SW480 (cell line): ENCODE results near the gene MTHFD2L.

Source experiments
- DNase-seq: peaks from one replicate; pipeline ENCODE4 v3.0.0-alpha.2; 2016; ENCODE audit warnings: low spot score

Gene MTHFD2L

DNA sequence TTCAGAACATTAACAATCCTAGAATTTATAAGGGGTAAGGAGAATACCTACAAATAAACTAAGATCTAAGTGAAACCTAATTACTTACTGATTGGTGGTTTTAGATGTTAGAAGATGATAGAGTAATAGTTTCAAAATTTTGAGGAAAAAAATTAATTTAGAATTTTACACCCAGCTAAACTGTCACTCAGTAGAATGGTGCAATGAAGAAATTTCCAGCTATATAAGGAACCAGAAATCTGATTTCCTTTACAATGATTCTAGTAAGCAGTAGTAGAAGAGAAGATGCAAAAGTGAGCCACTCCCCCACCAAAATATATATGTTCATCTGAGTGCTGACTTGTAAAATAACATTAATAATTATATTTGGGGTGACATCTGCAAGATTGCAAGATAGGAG, 95.0 kb downstream of the MTHFD2L start:
- no peak for DNase-seq

DNA sequence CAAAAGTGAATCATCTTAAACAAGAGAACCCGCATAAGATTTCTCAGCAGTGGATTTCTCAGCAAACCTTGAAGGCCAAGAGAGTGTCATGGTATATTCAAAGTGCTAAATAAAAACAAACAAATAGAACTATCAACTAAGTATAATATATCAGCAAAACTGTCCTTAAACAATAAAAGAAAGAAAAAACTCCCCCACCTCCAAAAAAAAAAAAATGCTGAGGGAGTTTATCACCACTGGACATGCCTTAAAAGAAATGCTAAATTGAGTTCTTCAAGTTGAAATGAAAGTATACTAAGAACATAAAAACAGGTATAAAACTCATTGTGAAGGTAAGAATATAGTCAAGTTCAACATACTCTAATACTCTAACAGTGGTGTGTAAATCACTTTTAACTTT, 96.5 kb downstream of the MTHFD2L start:
- DNase-seq = no peak

DNA sequence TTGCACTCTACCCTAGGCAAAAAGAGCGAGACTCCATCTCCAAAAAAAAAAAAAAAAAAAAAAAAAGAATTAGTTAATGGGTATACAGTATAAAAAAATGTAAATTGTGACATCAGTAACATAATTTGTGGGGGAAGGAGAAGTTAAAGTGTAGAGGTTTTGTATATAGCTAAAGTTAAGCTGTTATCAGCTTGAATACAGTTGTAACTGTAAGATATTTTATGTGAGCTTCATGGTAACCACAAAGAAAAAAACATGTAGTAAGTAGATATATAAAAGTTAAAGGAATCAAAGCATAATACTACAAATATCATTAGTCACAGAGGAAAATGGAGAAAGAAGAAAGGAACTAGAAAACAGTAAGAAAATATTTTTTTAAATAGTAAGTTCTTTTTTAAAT, 97.2 kb downstream of the MTHFD2L start:
- DNase-seq = no peak

DNA sequence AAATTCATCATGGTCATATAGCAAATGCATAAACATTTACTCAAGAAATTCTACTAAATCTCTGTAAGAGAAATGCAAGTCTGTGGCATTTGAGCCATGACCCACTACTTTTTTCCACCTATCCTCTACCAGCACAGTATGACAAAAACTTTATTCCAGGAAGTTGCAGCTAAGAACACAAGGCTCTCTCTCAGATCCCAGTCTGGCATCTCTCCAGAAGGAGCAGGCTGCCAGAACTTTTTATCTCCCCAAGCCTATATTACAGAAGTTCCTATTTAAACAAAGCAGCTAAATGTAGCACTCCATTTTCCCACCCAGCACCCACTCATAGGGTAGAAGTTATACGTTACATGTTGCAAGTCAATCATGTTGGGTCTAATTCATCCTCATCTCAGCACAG, 101.0 kb downstream of the MTHFD2L start:
- no peak for DNase-seq

DNA sequence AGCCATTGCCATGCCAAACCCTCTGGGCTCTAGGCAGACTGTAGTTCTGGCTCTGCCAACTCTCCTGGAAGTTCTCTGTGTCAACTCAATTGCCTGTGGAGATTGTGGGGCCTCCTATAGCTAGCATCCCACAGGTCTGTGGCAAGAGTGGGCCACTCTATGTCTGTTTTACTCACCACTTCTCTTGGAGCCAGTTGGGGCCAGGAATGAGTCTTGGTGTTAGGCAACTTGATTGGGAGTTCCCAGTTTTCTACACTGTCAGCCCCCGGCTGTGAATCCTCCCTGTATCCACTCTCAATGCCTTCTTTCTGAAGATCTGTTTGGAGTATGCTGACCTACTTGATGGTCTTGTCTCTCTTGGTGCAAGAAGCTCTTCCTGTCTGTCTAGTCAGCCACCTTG, 102.1 kb downstream of the MTHFD2L start:
- DNase-seq = no peak

DNA sequence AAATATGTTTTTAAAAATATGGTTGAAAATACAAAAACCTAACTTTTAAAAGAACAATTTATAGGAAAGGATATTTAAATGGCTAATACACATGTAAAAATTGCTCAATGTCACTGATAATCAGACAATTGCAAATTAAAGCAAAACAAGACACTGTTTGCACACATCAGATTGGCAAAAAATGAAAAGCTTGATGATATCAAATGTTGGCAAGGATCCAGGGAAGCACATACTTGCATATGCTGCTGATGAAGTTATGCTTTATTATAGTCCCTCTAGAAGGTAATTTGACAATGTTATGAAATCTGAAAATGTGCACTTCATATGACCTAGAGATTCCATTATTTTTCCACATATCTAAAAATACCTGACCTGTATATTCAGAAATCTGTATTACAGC, 104.6 kb downstream of the MTHFD2L start:
- no peak for DNase-seq

DNA sequence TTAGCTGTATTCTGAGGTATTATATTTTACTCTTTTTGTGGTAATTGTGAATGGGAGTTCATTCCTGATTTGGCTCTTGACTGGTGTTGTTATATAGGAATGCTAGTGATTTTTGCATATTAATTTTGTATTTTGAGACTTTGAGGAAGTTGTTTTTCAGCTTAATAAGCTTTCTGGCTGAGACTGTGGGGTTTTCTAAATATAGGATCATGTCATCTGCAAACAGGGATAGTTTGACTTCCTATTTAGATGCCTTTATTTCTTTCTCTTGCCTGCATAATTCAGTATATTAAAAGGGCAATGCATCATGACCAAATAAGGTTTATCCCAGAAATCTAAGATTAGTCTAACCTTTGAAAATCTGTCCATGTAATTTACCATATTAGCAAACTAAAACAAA, 105.6 kb downstream of the MTHFD2L start:
- DNase-seq = no peak

DNA sequence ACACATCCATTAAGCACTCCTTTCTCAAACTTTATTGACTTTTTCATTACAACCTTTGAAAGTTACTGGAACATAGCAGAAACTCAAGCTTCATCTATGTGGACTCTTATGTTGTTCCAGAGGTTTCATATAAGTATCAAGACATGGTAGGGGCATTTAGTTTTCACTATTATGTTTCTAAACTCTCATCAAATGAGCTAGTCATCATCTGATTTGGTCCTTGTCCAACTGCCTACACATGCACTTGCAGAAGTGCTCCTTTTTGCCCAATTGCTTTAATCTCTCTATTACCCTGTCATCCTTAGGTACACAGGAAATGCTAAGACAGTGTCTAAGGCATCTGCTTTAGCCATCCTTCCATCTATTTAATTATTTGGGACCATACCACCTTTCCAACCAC, 108.2 kb downstream of the MTHFD2L start:
- no peak for DNase-seq

DNA sequence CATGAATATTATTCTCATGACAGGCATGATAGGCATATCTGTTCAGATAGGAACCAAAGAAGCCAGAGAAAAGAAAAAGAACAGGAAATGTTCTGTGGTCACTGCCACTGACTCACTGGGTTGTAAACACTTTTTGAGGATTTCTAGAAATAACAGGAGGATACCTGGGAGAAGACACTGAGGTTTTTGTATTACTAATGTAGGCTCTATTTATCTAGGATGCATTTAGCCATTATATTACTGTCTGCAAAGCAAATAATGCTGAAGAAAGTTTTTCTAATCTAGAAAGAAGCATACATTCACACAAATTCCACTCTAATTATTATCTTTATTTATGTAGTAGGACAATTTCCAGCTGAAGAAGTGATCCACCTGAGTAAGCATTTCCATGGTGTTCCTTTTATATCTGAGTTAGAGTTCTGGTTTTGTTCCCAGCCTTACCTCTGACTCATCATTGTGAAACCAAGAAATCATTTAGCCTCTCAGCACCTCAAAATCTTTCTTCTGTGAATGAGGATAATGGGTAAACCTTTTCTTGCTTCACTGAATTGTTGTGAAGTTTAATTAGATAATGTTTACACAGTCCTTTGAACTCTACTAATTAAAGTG, 110.2 kb downstream of the MTHFD2L start:
- DNase-seq = peak; percentile 74

DNA sequence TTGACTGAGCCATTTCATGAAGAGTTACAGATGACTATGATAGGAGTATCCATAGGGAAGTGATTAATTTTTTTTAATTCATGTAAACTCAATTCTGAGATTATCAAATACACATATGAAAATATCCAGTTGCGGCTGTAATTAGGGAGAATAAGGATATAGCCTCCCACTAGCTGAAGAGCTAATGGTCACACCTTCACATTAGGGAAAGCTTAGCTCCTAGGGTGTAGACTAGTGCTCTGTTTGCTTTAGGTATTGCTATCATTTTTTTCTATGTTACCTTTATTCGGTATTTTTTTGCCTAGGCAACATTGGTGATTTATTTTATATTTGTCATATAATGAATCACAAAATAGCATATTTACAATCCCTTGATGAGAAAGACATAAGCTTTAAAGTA, 110.7 kb downstream of the MTHFD2L start:
- no peak for DNase-seq

DNA sequence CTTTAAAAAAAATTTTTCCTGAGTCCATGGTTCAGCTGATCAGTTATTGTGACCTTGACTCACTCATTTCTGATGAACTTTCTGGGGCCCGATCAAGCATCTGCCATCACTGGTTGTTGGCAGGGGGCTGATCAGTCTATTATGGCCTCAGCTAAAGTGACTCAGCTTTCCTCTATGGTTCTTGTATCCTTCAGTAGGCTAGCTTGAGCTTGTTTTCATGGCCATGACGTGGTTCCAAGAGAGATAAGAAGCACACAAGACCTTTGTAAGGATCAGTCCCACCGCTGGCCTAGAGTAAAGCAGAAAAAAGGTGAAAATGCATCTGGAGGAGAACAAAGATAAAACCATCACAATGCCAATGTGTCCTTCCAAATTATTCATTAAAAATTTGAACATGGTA, 120.6 kb downstream of the MTHFD2L start:
- DNase-seq = no peak

DNA sequence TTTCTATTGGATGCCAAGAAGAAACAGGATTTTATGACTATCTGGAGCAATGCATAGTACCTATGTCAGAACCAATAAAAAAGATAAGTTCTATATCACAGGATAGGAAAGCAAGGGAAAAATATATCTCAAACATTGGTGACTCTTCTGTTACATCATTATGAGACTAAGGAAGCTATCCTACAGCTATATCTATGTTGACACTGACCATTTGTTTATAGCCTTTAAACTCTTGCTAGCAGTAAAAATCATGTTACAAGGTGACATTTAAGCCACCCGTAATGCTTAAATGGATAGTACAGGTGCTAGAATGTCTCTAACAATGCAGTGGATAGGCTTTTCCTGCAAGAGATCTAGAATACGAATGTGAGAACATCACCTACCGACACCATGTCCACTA, 121.8 kb downstream of the MTHFD2L start:
- DNase-seq = no peak

DNA sequence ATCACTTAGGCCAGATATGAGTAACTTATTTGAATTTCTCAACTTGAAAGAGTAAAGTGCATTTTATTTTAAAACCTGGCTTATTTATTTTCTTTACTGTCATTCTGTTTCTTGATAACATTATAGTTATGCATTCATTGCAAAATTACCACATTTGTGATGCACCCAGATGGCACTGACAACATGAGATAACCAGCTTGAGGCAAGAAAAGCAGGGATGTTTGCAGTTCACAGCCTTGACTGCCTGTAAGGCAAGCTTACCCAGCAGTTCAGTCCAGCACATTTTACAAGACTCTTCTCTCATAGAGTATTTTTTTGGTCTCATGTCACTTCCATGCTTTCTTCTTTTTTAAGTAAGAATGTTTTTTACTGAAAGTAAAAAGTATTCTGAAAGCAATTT, 125.0 kb downstream of the MTHFD2L start:
- DNase-seq = no peak

DNA sequence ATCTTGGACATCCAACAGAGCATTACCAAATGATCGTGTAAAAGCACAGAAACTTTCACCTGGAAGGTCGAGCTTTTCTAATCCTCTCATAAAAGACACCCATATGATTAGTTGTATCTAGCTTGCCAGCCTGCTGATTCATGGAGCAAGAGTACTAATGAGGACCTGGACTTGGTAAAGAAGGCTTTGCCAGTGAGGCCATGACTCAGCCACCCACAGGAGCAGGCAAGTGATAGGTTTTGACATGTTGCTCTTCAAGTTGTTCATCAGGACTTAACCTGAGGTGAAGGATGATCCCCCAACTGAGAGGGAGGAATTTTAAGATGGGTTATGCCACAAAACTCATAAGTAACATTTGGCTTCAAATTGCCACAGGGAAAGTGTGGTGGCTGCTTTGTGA, 125.7 kb downstream of the MTHFD2L start:
- no peak for DNase-seq

DNA sequence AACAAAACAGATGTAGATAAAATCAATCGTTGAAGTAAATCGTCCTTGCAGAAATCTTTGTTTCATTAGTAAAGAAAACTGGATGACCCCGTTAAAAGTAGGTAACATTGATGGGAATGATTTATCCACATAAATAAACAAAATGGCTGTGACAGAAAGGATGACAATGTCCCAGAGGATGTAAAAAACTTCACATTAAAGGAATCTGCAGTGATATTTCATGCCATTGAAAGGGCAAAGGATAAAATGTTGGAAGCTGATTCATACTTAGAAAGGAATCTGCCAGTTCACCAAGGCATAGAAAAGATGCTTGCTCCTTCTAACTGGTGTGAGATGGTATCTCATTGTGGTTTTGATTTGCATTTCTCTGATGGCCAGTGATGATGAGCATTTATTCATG, 126.1 kb downstream of the MTHFD2L start:
- no peak for DNase-seq

DNA sequence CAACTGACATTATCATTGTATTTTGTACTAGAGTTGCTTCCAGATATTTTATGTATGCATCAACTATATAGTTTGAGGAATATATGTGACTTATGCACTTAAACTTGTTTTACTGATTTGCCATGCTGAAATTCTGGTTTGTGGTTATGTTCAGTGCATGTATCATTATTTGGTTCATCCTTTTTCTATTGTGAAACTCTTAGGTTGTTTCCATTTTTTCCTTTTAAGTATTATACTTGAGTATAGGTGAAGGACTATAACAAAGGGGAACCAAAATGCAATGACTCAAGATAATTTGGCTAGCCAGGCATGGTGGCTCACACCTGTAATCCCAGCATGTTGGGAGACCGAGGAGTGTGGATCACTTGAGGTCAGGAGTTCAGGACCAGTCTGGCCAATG, 129.2 kb downstream of the MTHFD2L start:
- DNase-seq = no peak

DNA sequence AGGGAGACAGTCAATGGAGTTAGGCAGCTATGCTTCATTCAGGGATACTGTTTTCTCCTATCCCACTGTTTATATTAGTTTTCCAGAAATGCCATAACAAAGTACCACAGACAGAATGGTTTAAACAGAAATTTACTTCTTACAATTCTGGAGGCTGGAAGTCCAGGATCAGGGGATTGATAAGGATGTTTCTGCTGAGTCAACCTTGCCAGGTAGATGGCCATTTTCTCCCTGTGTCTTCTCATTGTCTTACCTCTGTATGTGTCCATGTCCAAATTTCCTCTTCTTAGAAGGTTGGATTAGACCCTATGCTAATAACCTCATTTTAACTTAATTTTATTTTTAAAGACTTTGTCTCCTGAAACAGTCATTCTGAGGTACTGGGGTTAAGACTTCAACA, 129.9 kb downstream of the MTHFD2L start:
- DNase-seq = no peak

DNA sequence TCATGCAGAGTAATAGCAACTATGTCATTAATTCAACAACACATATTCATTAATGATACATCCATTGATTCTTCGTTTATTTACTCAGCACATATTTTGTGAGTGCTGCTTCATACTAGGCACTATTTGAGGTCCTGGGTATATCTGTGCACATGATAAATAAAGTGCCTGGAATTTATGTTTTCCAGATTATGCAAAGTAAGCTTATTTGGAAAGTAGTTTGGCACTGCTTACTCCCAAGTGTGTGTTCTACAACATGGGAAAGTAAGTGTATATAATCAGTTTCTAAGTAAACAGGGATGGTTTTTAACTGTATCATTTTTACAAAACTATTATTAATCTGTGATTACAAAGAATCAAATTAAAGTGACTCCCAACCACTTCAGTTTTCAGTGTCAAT, 133.6 kb downstream of the MTHFD2L start:
- no peak for DNase-seq

DNA sequence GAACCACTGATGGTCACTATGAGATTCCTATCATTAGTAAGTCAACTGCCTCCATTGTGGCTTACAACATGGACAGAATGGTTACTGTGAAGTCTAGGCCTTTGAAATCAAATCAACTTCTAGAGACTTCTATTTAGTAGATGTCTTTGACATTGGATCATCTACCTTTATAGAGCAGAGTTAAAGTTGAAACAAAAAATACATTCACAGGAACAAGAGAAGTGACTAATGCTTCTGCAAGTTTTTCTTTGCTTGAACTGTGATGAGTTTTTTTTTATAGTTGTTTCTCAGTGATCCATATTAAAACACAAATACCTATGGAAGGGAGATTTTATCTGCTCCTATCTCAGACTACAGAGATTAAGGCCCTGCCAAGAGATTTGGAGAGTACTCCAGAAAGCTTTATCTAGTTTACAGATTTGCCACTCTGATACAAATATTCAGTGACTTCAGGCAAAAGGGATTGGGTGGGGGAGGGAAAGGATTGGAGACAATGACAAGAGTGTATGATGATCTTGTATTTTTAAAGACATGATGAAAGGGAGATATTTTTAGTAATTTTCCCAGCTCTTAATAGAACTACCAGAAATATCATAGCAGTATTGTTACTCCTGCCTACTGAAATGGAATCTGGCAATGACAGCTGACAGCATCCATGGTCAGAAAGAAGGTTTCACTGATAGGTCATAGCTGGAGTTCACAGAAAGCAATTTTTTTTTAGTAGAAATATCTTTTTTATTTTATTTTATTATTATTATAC, 134.4 kb downstream of the MTHFD2L start:
- no peak for DNase-seq

DNA sequence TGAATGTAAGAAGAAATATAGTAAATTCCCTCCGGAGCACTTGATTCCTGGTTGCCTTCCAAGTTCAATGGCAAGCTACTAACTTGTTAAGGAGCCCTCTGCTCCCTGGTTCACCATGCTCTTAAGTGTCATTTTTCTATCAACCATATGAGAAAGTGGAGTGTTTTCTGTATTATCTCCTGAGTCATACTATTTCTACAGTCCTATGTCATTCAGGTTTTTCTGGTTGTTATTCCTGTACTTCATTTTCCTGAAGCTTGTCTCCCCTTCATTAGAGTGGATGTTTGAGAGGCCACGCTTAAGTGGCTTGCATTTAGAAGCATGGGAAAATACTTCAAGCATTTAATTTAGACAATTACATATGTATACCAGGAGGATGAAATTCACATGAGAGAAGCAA, 135.6 kb downstream of the MTHFD2L start:
- DNase-seq = no peak

DNA sequence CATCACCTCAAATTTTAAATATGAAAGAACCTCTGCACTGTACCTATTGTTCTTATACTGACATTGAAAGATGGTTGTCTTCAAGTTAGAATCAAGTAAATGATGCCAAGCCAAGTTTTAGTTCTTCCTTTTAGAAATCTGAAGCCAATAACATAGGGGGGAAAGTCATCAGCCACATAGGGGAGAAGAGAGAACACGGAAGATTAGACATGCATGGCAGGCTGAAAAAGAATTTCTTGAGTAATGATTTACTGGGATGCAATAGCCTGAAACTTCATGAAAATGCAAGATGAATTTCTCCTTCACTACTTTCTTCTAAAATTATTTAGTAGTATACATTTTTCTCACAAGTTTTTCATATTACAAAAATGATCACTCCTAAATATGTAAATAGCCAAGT, 136.8 kb downstream of the MTHFD2L start:
- no peak for DNase-seq

DNA sequence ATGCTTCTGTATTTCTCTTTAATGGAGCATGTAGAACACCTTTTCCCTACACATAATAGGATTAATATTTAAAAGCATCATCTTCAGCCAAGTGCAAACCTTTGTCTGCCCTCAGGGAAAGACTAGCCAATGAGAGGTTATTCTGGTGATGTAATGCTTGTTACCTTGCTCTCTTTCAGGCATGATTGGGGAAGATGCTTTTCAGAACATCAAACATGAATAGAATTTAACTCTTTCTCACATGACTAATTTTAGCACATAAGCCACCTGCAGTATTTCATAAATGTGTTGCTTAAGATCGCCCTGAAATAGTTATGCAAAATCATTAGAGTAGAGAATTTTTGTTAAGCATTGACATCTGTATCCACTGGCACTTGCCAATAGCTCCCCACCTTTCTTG, 139.6 kb downstream of the MTHFD2L start:
- DNase-seq = no peak

DNA sequence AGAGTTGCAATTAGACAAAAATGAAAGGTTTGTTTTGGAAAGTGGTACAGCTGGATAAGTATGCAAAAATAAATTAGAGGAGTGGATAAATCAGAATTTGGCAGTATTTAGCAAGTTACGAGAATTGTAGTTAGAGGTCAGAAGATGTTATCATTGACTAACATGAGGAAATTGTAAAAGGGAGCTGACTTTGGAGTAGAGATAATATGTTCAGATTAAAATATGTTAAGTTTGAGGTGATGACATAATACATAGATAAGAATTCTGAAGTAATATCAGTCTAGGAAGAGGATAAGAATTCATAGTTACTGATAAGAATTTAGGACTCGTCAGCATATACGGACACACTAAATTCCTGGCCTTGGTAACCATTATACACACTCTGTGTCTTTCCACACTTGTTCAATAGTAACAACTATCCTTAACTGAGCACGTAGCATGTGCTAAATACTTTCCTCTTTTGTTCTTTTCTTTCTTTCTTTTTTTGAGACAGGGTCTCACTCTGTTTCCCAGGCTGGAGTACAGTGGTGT, 146.2 kb downstream of the MTHFD2L start:
- no peak for DNase-seq

DNA sequence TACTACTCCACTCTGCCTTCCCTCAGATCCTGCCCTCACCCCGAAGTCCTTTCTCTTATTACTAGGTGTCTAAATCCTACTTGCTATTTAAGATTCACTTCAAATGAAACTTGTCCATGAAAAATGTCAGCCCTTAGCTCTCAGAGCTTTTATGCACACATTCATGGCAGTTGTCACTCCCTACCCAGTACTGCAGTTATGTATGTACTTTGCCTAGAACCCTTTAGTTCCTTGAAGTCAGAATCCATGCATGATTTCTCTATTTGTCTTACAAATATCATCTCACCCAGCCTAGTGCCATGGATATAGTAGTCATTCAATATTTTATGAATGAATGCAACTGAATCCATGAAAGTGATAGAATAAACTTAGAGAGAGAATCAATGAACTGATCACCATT, 147.1 kb downstream of the MTHFD2L start:
- no peak for DNase-seq
